HL-60 (cell line): ENCODE data around the gene TTC34.
"Not testable (repeated sequence)": the region's sequence is repeated elsewhere in the genome, so short reads cannot be mapped to it uniquely, and the experiment has no call there.

Experiments used
- CTCF ChIP-seq: IDR thresholded peaks from one replicate; pipeline ENCODE4 v1.5.1; 2011; ENCODE audit warnings: low read length, control low read depth, inconsistent platforms; ENCODE audit not compliant: insufficient read depth
- GABPA ChIP-seq: IDR thresholded peaks from 2 replicates; pipeline ENCODE4 v1.6.1; 2012; ENCODE audit warnings: low read depth
- POLR2AphosphoS5 ChIP-seq: IDR thresholded peaks from 2 replicates; pipeline ENCODE4 v1.6.1; 2012; ENCODE audit warnings: low read depth
- REST ChIP-seq: IDR thresholded peaks from 2 replicates; pipeline ENCODE4 v1.6.1; 2012; ENCODE audit warnings: low read depth; ENCODE audit not compliant: insufficient replicate concordance

- TF ChIP-seq CTCF, POLR2AphosphoS5, GABPA, REST: not testable (repeated sequence)
These were observed 46.1 kb downstream of the TTC34 start for GRCh38 chr1:2755426-2755825.
